GM18498 (cell line): ENCODE data around the gene CCSER1.
"Not testable (repeated sequence)": the region's sequence is repeated elsewhere in the genome, so short reads cannot be mapped to it uniquely, and the experiment has no call there.

Experiments used
- ATAC-seq: cut with Tn5 transposase; IDR thresholded peaks from one replicate; pipeline ENCODE4 v1.9.1; 2021; ENCODE audit warnings: mild to moderate bottlenecking, moderate library complexity; ENCODE audit not compliant: unreplicated experiment

CCSER1 gene

GRCh38 chr4:90996813-90997212 lies 869.6 kb downstream of the CCSER1 start:
- no peak for ATAC-seq

GRCh38 chr4:91015861-91016260 lies 888.7 kb downstream of the CCSER1 start:
- no peak for ATAC-seq

- ATAC-seq, result no peak
These were observed 892.3 kb downstream of the CCSER1 start for GRCh38 chr4:91019513-91019912.

- no peak for ATAC-seq
These were observed 898.3 kb downstream of the CCSER1 start for GRCh38 chr4:91025241-91026148.

- ATAC-seq, result no peak
These were observed 901.0 kb downstream of the CCSER1 start for GRCh38 chr4:91028228-91028627.

- no peak for ATAC-seq
These were observed 904.6 kb downstream of the CCSER1 start for GRCh38 chr4:91031761-91032160.

- ATAC-seq, result no peak
These were observed 905.7 kb downstream of the CCSER1 start for GRCh38 chr4:91032725-91033445.

GRCh38 chr4:91035276-91035675 lies 908.1 kb downstream of the CCSER1 start:
- ATAC-seq, result no peak

- no peak for ATAC-seq
These were observed 910.8 kb downstream of the CCSER1 start for GRCh38 chr4:91037951-91038350.

GRCh38 chr4:91057871-91058270 lies 930.7 kb downstream of the CCSER1 start:
- ATAC-seq, result no peak

GRCh38 chr4:91058345-91058744 lies 931.2 kb downstream of the CCSER1 start:
- ATAC-seq, result no peak

GRCh38 chr4:91064157-91064853 lies 937.1 kb downstream of the CCSER1 start:
- no peak for ATAC-seq

GRCh38 chr4:91065117-91065516 lies 937.9 kb downstream of the CCSER1 start:
- no peak for ATAC-seq

GRCh38 chr4:91070736-91071135 lies 943.5 kb downstream of the CCSER1 start:
- ATAC-seq, result no peak

- ATAC-seq, result no peak
These were observed 949.0 kb downstream of the CCSER1 start for GRCh38 chr4:91076147-91076546.

GRCh38 chr4:91085961-91086360 lies 958.8 kb downstream of the CCSER1 start:
- no peak for ATAC-seq

GRCh38 chr4:91087743-91088142 lies 960.5 kb downstream of the CCSER1 start:
- no peak for ATAC-seq

- no peak for ATAC-seq
These were observed 962.0 kb downstream of the CCSER1 start for GRCh38 chr4:91089178-91089577.

GRCh38 chr4:91092398-91092980 lies 965.3 kb downstream of the CCSER1 start:
- no peak for ATAC-seq

GRCh38 chr4:91094220-91094619 lies 967.0 kb downstream of the CCSER1 start:
- not testable (repeated sequence) for ATAC-seq

GRCh38 chr4:91099666-91100065 lies 972.5 kb downstream of the CCSER1 start:
- ATAC-seq, result no peak
